Neuronal stem cell (in vitro differentiated cells): Measurements from ENCODE around the gene TSC22D3. TPM values are rescaled to one million over a fixed set of nuclear protein-coding genes. Genes with fewer than 3 reads are reported as not detected.

Experiments used
- DNase-seq: peaks from one replicate; pipeline ENCODE4 v3.0.0-alpha.2; 2013; ENCODE audit warnings: low spot score
- H2AFZ ChIP-seq: one replicate; pipeline ENCODE4 v1.6.1; 2013; ENCODE audit warnings: mild to moderate bottlenecking, low read length, inconsistent platforms
- H2AK5ac ChIP-seq: 2 replicates; pipeline ENCODE4 v1.6.1; 2013; ENCODE audit warnings: low read depth, mild to moderate bottlenecking, inconsistent platforms, low read length, moderate library complexity, mixed read lengths
- H2BK120ac ChIP-seq: 2 replicates; pipeline ENCODE4 v1.6.1; 2013; ENCODE audit warnings: low read depth, mild to moderate bottlenecking, inconsistent platforms, low read length, moderate library complexity, mixed read lengths
- H2BK12ac ChIP-seq: one replicate; pipeline ENCODE4 v1.6.1; 2013; ENCODE audit warnings: low read length, inconsistent platforms
- H2BK15ac ChIP-seq: 2 replicates; pipeline ENCODE4 v1.6.1; 2013; ENCODE audit warnings: mild to moderate bottlenecking, low read length, inconsistent platforms, mixed read lengths
- H2BK5ac ChIP-seq: one replicate; pipeline ENCODE4 v1.6.1; 2013; ENCODE audit warnings: inconsistent platforms, mild to moderate bottlenecking, low read length, moderate library complexity
- H3K14ac ChIP-seq: one replicate; pipeline ENCODE4 v1.6.1; 2013; ENCODE audit warnings: low read length, inconsistent platforms
- H3K18ac ChIP-seq: 2 replicates; pipeline ENCODE4 v1.6.1; 2013; ENCODE audit warnings: low read length, inconsistent platforms
- H3K23ac ChIP-seq: 2 replicates; pipeline ENCODE4 v1.6.1; 2013; ENCODE audit warnings: low read depth, mild to moderate bottlenecking, mixed read lengths, low read length, inconsistent platforms; ENCODE audit not compliant: poor library complexity
- H3K27ac ChIP-seq: replicated peaks from 3 replicates; pipeline ENCODE4 v1.5.1; 2013; ENCODE audit warnings: low read length, inconsistent platforms
- H3K27me3 ChIP-seq, 3 experiments: 2 replicates each; pipeline ENCODE4 v1.6.1; 2013; ENCODE audit warnings: low read length in 3 of 3, mild to moderate bottlenecking in 2 of 3, inconsistent platforms in 1 of 3, low read depth in 1 of 3, mixed read lengths in 1 of 3, moderate library complexity in 1 of 3; ENCODE audit not compliant: control insufficient read depth in 3 of 3, insufficient read depth in 3 of 3
- H3K36me3 ChIP-seq, 2 donors: replicated peaks in 1 of 2; 2 replicates each; pipeline ENCODE4 v1.6.1; 2013; ENCODE audit warnings: low read length in 2 of 2; ENCODE audit not compliant: control insufficient read depth in 2 of 2, insufficient read depth in 2 of 2
- H3K4ac ChIP-seq: 2 replicates; pipeline ENCODE4 v1.6.1; 2013; ENCODE audit warnings: inconsistent platforms, mild to moderate bottlenecking, low read length, moderate library complexity
- H3K4me1 ChIP-seq, 2 donors: 1 replicate in 1 of 2; 2 replicates in 1 of 2; pipeline ENCODE4 v1.6.1; 2013; ENCODE audit warnings: low read length in 2 of 2, low read depth in 1 of 2; ENCODE audit not compliant: control insufficient read depth in 2 of 2, insufficient read depth in 1 of 2
- H3K4me2 ChIP-seq: one replicate; pipeline ENCODE4 v1.6.1; 2013; ENCODE audit warnings: mild to moderate bottlenecking, low read length, inconsistent platforms; ENCODE audit not compliant: insufficient read depth, poor library complexity, severe bottlenecking
- H3K4me3 ChIP-seq, 2 donors: 2 replicates each; pipeline ENCODE4 v1.5.1; 2013; ENCODE audit warnings: low read length in 2 of 2, mild to moderate bottlenecking in 2 of 2, inconsistent platforms in 1 of 2, moderate library complexity in 1 of 2
- H3K79me1 ChIP-seq: one replicate; pipeline ENCODE4 v1.6.1; 2013; ENCODE audit warnings: low read depth, mild to moderate bottlenecking, inconsistent platforms, low read length, moderate library complexity
- H3K9ac ChIP-seq: one replicate; pipeline ENCODE4 v1.6.1; 2013; ENCODE audit warnings: mild to moderate bottlenecking, low read depth, low read length, inconsistent platforms; ENCODE audit not compliant: poor library complexity
- H3K9me3 ChIP-seq, 2 donors: replicated peaks in 1 of 2; 2 replicates each; pipeline versions ENCODE3 to v1.6.1; 2013; ENCODE audit warnings: low read length in 2 of 2, mild to moderate bottlenecking in 2 of 2, inconsistent platforms in 1 of 2, low read depth in 1 of 2, mixed read lengths in 1 of 2, moderate library complexity in 1 of 2; ENCODE audit not compliant: control insufficient read depth in 2 of 2, insufficient read depth in 1 of 2
- H4K8ac ChIP-seq: one replicate; pipeline ENCODE4 v1.6.1; 2013; ENCODE audit warnings: low read depth, mild to moderate bottlenecking, inconsistent platforms, low read length, moderate library complexity
- H4K91ac ChIP-seq: one replicate; pipeline ENCODE4 v1.6.1; 2013; ENCODE audit warnings: low read length, low read depth, mild to moderate bottlenecking, inconsistent platforms; ENCODE audit not compliant: poor library complexity
- WGBS, 2 donors: extraction: QIAGEN DNeasy Blood & Tissue Kit; methylation state at CpG; one replicate each; pipeline ENCODE4 v1.1.7; 2013; ENCODE audit warnings: missing lambda C conversion rate in 2 of 2, mixed read lengths in 1 of 2; ENCODE audit not compliant: insufficient read length in 2 of 2, insufficient replicate concordance in 1 of 2; ENCODE audit errors: extremely low coverage in 2 of 2; 5-methylcytosine and 5-hydroxymethylcytosine counted together
- polyA plus RNA-seq, 2 experiments: library from polyadenylated mRNA; stranded (reverse); fragments of 200-250 nt; gene quantifications; one replicate each; pipeline ENCODE4 v1.2.3, GENCODE V29; 2013

Gene TSC22D3
- polyA plus RNA-seq (2013, experiment 1 of 2) = 33.5 TPM
- polyA plus RNA-seq (2013, experiment 2 of 2) = 31.5 TPM

- Histone ChIP-seq H3K4ac (no peak within 1 kb of the TSS), H2AK5ac (no peak within 1 kb of the TSS), H3K36me3 (no peaks in the 10 kb centered on the region), H2BK120ac (no peak within 1 kb of the TSS), H3K79me1 (no peaks in the 10 kb centered on the region), H3K9me3 (no peaks in the 10 kb centered on the region), H3K4me2 (peak within 1 kb of the TSS; percentile 71), H3K4me1 (peaks cover 3 to 7% of the 10 kb centered on the region in 2 donors), H2BK12ac (no peak within 1 kb of the TSS), H4K8ac (no peak within 1 kb of the TSS), H2BK15ac (no peak within 1 kb of the TSS), H2AFZ (peak within 1 kb of the TSS; percentile 89), H3K23ac (peak within 1 kb of the TSS; percentile 73), H3K4me3 (peak within 1 kb of the TSS; percentile 20 to 74), H3K14ac (peak within 1 kb of the TSS; percentile 38), H3K27me3 (peaks cover 2 to 56% (median 29%) of the 10 kb centered on the region in 3 experiments), H2BK5ac (no peak within 1 kb of the TSS), H4K91ac (no peak within 1 kb of the TSS), H3K27ac (no peak within 1 kb of the TSS), H3K18ac (no peak within 1 kb of the TSS), H3K9ac (no peak within 1 kb of the TSS)
- WGBS, 2 donors = no CpG with 5 or more reads among the region's 59 CpGs
- DNase-seq = no peak
Measured at GRCh38 chrX:107775734-107776511, at the start of gene TSC22D3. Gene TSC22D3, minus strand, starts transcription at chrX:107775787. Its CDS starts 368 bp downstream, at chrX:107775419.

- Histone ChIP-seq H2BK15ac (no peak overlapping the region), H3K27ac (no peak overlapping the region), H3K14ac (no peak overlapping the region), H3K4me2 (no peak overlapping the region), H3K79me1 (no peaks in the 10 kb centered on the region), H3K9me3 (peaks cover 0 to 2% of the 10 kb centered on the region in 2 donors), H2BK12ac (no peak overlapping the region), H4K8ac (no peak overlapping the region), H3K4me1 (no peaks in the 10 kb centered on the region), H3K9ac (no peak overlapping the region), H3K4me3 (no peak overlapping the region), H3K36me3 (no peaks in the 10 kb centered on the region), H2BK120ac (no peak overlapping the region), H3K23ac (no peak overlapping the region), H4K91ac (no peak overlapping the region), H2BK5ac (no peak overlapping the region), H2AFZ (no peak overlapping the region), H3K27me3 (peaks cover 0 to 42% (median 2%) of the 10 kb centered on the region in 3 experiments), H3K18ac (no peak overlapping the region), H3K4ac (no peak overlapping the region), H2AK5ac (no peak overlapping the region)
- WGBS, 2 donors = no CpG with 5 or more reads among the region's 1 CpG
- DNase-seq = no peak
Measured at GRCh38 chrX:107823456-107823855, 47.9 kb upstream of the TSC22D3 start.

GRCh38 chrX:107823042-107823441 is 47.5 kb upstream of the TSC22D3 start:
- H2AK5ac ChIP-seq = no peak overlapping the region
- H3K9me3 ChIP-seq = peaks cover 0 to 2% of the 10 kb centered on the region in 2 donors
- H3K4me3 ChIP-seq = no peak overlapping the region
- no peak overlapping the region for H4K8ac ChIP-seq
- H3K4me2 ChIP-seq = no peak overlapping the region
- H3K4ac ChIP-seq = no peak overlapping the region
- no peak for DNase-seq
- no peak overlapping the region for H2BK12ac ChIP-seq
- H4K91ac ChIP-seq = no peak overlapping the region
- H3K4me1 ChIP-seq = no peaks in the 10 kb centered on the region
- no peak overlapping the region for H3K9ac ChIP-seq
- H2BK5ac ChIP-seq = no peak overlapping the region
- H3K14ac ChIP-seq = no peak overlapping the region
- no peak overlapping the region for H3K18ac ChIP-seq
- no peak overlapping the region for H2BK120ac ChIP-seq
- H3K27me3 ChIP-seq = peaks cover 0 to 39% (median 2%) of the 10 kb centered on the region in 3 experiments
- no peak overlapping the region for H2AFZ ChIP-seq
- no peak overlapping the region for H3K23ac ChIP-seq
- WGBS, 2 donors = no CpG with 5 or more reads among the region's 2 CpGs
- no peak overlapping the region for H2BK15ac ChIP-seq
- H3K79me1 ChIP-seq = no peaks in the 10 kb centered on the region
- H3K36me3 ChIP-seq = no peaks in the 10 kb centered on the region
- H3K27ac ChIP-seq = no peak overlapping the region

- H3K27ac ChIP-seq = no peak overlapping the region
- H3K4me1 ChIP-seq = no peaks in the 10 kb centered on the region
- peaks cover 0 to 7% (median 0%) of the 10 kb centered on the region in 3 experiments for H3K27me3 ChIP-seq
- H3K4me3 ChIP-seq = no peak overlapping the region
- DNase-seq = no peak
- H4K91ac ChIP-seq = no peak overlapping the region
- H2AK5ac ChIP-seq = no peak overlapping the region
- no peak overlapping the region for H3K9ac ChIP-seq
- H2BK15ac ChIP-seq = no peak overlapping the region
- no peak overlapping the region for H3K4ac ChIP-seq
- no peak overlapping the region for H3K18ac ChIP-seq
- no peak overlapping the region for H3K4me2 ChIP-seq
- H2BK12ac ChIP-seq = no peak overlapping the region
- no peak overlapping the region for H2BK5ac ChIP-seq
- no peak overlapping the region for H3K23ac ChIP-seq
- no peak overlapping the region for H3K14ac ChIP-seq
- H3K36me3 ChIP-seq = no peaks in the 10 kb centered on the region
- H2BK120ac ChIP-seq = no peak overlapping the region
- no peaks in the 10 kb centered on the region for H3K79me1 ChIP-seq
- H3K9me3 ChIP-seq = peaks cover 0 to 2% of the 10 kb centered on the region in 2 donors
- H2AFZ ChIP-seq = no peak overlapping the region
- no peak overlapping the region for H4K8ac ChIP-seq
Measured at GRCh38 chrX:107818900-107819521, 43.4 kb upstream of the TSC22D3 start.
